DMS114 treated with DMSO at 0.1 percent for 48 hours (cell line): ENCODE measurements around the gene GTPBP6.
"Not testable (repeated sequence)": the region's sequence is repeated elsewhere in the genome, so short reads cannot be mapped to it uniquely, and the experiment has no call there.

Source experiments
- DNase-seq: peaks from one replicate; lab custom pipeline; 2025; ENCODE audit not compliant: unreplicated experiment; lab: John Stamatoyannopoulos, UW

The GTPBP6 gene

DNA sequence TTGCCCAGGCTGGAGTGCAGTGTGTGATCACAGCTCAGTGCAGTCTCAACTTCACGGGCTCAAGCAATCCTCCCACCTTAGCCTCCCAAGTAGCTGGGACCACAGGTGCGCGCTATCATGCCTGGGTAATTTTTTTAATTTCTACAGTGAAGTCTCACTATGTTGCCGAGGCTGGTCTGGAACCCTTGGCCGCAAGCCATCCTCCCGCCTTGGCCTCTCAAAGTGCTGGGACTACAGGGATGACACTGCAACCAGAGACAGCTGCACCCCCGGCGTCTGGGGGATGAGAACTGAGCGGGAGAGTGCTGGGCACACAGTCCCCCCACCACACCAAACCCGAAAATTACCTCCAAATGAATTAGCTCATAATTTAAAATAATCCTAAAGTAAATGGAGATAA, 33.1 kb upstream of the GTPBP6 start:
- no peak for DNase-seq

DNA sequence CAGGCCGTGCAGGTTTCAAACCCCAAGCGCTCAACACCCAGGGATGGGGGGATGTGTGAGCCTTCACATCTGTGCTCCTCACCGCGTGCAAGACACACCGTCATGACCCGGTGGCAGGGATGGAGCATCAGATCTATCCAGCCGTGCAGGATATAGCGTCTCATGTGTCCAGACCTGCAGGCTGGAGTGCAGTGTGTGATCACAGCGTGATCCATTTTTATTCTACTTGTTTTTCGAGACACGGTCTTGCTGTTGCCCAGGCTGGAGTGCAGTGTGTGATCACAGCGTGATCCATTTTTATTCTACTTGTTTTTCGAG, 32.7 kb upstream of the GTPBP6 start:
- not testable (repeated sequence) for DNase-seq

DNA sequence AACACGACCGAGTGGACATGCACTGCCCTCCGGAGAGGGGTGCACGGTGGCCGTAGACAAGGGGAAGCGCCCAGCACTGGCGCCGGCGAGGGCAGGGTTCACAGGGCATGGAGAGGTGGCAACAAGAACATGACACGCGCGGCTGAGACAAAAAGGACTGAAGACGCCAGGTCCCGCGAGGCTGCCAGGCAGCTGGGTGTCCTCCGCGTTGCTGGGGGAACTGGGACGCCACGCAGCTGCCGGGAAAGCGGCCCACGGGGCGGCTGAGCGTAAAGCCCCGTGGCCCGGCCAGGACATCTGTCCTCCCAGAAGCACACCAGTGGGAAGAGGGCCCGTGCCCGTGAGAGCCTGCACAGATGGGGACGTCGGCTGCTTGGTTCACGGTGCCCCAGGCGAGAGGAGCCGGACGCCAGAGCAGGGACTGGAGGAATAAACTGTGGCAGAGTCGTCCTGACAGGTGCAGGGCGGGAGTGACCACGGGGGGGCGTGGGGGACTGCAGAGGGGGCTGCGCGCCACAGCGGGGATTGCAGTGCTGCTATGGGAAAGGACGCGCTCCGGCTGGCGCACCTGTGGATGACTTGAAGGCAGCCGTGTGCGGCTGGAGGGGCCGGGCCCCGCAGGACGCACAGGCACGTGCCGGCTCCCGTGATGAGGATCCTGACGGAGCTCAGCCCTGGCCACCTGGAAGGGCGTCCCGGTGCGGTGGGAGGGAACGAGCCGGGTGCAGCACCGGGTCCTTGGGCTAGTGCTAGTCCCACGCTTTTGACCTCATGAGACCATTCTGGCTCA, 32.1 kb upstream of the GTPBP6 start:
- DNase-seq, result no peak

DNA sequence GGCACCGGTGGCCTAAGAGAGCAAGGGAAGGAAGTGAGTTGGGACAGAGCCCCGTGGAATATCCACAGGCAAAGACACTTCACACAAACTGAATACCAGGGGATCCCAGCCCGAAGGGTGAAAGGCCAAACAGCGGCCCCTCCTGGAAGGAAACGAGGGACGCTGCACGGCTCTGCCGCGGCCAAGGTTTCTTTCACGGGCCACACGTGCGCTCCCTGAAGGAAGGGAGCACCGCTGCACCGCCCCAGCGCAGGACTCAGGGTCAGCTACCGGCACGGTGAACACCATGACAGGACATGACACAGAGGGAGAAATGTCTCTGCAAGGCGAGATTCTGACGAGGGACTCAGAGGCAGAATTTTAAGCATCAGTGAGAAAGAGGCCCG, 31.5 kb upstream of the GTPBP6 start:
- no peak for DNase-seq

DNA sequence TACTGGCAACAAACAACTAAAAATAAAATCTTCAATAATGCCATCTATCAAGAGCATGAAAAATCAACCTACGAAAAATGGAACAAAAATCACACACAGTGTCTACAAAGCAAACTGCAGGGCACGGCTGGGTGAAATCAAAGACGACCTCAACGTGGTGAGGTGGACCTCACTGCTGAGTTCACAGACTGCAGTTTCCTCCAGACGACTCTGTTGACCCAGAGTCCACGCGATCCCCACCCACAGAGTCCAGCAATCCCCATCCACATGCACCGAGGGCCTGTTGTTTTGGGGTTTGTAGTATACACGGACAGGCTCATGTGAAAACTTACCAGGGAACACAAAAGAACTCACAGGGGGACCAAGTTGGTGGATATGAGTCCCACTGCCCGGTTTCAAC, 31.1 kb upstream of the GTPBP6 start:
- DNase-seq, result no peak

DNA sequence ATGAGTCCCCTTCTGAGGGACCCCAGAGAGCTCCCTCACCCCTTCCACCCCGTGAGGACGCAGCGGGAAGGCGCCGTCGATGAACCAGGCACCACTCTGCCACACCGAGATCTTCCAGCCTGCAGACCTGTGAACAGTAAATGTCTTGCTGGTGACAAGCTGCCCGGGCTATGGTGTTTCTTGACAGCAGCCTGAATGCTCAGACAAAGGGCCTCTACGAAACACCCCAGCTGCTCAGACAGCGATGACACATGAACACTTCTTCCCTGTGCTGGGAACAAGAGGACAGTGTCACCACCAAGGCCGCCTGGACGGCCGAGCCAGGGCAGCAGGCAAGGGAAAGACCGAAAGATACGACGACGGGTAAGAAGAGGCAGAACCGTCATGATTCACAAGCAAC, 30.6 kb upstream of the GTPBP6 start:
- DNase-seq, result no peak

DNA sequence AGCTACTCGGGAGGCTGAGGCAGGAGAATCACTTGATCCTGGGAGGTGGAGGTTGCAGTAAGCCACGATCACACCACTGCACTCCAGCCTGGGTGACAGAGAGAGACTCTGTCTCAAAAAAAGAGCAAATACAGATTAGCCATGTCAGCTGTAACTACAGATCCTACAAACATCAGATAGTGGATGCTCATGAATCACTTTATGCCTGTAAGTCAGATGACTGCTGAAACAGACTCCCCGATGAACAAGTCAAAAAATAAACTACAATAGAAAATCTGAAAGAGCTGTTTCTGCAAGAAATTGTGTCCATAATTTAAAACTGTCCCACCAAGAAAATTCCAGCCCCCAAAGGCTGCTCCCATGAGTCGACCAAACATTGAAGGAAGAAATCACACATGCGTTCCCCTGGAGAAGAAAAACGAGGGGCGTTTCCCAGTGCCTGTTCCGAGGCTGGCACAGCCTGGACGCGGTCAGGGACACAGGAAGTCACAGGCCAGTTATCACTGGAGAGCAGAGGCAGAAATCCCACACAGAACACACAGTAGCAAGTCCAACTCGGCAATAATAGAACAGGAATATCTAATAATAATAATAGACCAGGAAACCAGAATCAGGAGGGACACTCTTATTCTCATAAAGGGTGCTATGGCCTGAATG, 30.0 kb upstream of the GTPBP6 start:
- no peak for DNase-seq

DNA sequence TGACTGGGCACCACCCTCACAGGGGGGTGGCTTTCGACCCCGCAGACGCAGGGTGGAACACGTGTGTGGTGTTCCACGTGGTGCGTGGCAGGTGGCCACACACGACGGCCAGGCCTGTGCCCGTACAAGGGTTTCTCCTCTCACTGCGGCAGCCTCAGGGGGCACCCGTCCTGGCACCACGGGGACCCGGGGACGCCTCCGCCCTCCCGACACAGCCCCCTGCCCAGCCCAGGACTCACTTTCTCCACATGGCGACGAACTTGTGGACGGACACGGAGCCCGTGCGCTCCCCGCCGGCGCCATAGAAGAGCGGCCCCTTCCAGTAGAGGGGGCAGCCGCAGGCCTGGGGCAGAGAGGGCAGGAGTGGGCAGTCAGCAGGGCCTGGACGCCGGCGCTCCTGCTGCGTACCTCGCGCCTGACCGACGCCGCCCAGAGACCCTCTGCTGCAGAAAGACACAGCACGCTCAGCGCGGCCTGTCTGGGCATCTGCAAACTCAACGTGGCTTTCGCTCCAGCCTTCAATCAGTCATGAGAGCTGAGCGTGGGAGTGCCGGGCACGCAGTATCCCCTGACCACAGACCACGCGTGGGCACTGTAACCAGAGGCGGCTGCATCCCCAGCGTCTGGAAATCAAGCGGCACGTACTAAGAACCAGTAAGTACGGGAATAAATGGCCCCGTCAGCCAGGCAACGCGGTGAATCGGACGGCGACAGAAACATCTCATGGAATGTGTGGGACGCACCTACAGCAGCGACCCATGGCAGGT, 28.9 kb upstream of the GTPBP6 start:
- no peak for DNase-seq

DNA sequence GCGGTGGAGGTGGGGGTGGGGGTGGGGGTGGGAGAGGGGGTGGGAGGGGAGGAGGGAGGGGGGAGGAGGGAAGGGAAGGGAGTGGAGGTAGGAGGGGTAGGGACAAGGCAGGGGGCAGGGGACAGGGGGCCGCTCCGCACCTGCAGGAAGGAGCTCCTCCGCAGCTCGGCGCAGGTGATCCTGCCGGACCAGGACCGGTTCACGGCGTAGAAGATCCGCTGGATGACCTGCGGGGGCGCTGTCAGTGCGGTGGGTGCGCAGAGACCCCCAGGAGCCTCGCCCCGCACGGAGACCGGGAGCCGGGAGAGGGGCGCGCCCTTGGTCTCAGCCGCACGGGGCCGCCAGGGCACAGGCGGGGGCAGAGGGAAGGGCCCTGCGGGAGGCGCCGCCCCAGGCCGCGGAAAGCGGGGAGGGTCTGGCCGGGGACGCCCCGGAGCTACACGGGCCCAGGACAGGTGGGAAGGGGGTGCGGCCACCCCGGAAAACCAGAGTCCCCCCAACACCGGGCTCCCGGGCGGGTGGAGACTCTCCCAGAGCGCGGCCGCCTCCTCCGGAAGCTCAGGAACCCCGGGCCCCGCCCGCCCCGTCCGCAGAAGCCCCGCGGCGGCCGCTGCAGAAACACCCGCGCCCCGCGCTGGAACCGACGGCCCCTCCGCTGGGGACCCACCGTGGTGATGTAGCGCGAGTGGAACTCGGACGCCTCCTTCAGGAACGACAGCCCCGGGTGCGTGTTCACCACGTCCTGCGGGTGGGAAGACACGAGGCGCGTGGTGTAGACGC, 27.6 kb upstream of the GTPBP6 start:
- DNase-seq, result no peak

DNA sequence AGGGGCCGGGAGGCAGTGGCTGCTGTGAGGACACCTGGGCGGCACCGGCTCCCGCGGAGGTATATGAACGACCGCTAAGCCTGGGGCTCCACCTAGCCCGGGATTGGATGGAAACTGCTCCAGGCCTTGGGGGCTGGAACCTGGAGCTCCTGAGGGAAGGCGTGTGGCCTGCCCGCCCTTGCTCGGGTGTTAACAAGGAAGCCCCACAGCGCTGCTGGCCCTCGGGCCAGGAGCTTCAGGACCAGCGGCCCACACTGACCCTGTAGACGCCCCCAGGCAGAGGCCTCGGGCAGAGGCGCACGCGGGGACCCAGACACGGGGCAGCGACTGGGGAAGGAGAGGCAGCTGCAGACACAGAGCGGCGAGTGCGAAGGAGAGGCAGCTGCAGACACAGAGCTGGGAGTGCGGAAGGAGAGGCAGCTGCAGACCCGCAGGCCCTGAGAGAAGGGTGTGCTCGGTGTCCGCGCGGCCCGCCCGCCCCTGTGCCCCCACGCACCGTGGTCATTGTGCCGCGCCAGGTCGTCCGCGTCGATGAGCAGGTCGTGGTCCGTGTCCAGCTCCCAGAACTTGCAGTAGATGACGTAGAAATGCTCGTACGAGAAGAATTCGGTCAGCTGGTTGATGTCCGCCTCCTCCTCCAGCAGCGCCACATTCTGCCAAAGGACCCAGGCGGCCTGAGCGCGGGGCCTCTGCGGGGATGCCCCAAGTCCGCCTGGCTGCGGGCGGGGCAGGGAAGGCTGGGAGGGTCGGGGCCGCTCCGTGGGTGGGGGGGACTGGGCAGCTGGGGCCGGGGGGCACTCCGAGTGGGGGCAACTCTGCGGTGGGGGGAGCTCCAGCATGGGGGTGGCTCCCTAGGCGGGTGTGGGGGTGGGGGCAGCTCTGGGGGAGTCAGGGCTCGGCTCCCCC, 26.7 kb upstream of the GTPBP6 start:
- no peak for DNase-seq

DNA sequence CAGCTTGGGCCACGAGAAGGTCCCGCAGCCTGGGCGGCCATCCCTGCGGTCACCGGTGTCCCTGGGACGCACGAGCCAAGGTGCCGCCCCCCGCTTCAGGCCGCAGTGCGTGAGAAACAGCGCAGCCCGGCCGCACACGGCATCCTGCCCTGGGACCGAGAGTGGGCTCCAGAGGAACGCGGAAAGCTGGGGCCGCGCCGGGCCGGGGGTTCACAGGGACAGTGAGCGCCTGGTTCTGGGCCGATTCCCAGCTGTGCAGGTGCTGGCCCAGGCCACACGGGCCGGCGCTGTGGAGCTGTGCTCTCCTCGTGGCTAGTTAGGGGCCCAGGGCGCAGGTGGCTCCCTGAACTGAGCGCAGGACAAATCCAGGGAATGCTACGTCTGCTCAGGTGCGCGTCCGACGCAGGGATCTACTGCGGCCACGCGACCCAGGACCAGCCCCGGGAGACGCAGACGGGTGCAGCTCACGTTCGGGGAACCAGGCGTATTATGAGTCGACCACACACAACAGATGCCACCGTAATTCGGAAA, 25.8 kb upstream of the GTPBP6 start:
- no peak for DNase-seq

DNA sequence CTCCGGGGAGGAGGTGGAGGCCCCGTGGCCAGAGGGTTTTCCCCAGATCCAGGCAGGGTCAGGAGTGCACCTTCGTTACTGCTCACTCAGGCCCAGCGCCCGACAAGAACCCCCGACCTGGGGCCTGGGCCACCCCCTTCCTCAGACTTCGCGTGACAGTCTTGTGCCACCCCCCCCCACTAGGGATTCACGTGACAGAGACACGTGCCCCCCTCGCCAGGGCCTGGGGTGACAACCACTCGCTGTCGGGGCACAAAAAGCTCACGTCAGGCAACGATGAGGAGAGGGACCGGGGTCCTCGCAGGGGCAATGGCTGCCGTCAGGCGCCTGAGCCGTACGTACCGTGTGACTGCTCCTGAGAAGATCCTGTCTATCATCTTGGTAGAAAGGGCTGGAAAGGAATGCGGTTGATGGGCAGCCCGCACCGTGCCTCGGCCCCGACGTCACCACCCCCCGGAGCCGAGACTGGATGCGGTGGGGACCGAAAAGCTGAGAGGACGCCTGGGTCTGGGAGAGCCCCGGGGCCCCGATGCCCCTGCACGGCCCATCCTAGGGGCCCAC, 23.0 kb upstream of the GTPBP6 start:
- DNase-seq, result no peak

DNA sequence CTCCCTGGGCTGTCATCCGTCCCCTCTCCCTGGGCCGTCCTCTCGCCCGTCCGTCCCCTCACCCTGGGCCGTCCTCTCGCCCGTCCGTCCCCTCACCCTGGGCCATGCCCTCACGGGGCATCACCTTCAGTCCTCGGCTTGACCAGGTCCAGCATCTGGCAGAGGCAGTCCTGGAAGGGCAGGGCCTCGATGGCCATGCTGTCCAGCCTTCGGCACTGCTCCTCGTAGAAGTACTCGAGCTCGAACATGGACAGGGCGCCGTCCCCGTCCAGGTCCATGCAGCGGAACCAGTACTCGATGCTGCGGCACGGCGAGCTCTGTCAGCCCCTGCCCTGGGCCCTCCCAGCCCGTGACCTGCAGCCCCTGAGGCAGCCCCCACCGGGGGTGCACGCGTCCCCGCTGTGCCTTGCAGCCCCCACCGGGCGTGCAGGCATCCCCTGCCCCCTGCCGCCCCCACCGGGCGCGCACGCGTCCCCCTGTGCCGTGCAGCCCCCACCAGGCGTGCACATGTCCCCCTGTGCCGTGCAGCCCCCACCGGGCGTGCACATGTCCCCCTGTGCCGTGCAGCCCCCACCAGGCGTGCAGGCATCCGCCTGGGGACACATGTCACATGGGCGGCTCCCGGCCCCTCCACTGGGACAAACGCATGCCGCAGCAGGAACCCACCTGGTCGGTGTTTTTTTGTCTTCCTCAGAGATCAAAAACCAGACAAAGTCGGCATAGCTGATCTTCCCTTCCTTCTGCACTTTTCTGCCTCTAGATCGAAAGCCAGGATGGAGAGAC, 22.2 kb upstream of the GTPBP6 start:
- no peak for DNase-seq

DNA sequence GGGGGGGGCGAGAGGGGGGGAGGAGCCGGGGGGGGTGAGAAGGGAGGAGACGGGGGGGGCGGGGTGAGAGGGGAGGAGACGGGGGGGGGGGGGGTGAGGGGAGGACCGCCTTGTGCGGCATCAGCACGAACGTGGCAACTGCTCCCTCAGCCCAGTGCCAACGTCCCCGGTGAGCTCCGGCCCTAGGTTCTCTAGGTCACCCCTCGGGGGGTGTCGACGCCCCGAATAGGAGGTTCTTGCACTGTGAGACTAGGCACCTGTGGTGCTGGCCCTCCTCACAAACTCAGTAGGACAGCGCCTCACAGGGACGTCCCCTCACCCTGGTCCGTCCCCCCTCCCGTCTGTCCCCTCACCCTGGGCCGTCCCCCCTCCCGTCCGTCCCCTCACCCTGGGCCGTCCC, 21.5 kb upstream of the GTPBP6 start:
- DNase-seq, result no peak

DNA sequence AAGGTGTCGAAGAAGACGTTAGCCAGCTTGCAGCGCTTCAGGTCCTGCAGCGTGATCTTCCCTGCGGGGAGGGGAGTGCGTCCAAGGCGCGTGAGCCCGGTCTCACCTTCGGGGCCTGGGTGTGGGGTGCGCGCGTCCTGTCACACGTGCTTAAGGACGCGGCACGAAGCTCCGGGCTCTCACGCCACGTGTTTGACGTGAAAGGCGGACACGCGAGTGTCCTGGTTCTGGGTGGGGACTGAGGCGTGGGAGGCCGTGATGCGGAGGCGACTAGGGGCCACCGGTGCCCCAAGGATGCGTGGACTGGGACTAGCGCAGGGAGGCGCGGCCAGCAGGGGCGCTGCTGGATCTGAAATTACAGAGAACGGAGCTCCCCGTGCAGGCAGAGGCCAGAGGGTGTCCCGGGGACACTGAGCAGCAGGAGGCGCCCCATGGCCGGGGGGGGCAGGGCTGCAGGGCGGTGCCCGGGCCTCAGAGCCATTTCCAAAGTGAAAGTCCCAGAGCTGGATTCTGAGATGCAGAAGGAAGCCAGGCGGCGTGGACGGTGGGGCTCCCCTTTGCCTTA, 20.3 kb upstream of the GTPBP6 start:
- no peak for DNase-seq

DNA sequence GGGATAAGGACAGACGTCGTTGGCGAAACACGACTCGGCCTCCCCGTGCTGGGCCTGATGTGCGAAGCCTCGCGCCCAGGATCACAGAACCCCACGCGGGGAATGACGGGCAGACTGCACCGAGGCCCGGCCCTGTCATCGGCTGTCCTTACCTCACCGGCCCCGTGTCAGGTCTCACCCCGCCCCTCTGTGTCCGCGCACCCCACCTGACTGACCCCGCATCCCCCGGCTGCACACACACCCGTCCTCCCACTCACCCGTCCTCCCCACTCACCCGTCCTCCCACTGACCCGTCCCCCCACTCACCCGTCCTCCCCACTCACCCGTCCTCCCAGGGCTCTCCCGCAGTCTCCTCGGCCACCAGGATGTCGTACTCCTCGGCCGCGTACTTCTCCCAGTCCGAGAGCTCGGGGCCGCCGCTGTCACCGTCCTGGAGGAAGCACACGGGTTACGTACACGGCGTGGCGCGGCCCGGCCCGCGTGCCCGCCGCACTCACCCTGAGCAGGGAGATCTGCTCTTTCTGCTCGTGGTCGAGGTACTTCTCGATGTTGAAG, 19.8 kb upstream of the GTPBP6 start:
- DNase-seq, result no peak

DNA sequence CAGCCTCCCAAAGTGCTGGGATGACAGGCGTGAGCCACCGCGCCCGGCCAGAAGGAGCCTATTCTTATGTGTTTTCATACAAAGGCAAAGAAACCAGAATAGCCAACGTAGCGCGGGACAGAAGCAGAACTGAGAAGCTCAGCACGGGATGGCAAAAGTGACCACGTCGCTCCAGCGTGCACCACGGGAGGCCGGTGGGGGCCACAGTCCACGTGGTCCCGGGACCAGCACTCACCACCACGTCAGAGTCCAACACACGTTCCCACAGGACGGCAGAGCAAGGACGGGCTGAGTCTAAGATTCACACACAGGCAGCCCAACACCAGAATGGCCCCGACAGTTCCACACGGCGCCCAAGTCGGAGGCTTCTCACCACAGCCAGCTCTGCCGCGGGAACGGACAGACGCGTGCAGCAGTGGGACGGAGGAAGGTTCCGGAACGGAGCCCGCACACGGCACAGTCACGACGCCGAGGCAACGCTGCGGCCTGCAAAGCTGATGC, 18.8 kb upstream of the GTPBP6 start:
- no peak for DNase-seq

DNA sequence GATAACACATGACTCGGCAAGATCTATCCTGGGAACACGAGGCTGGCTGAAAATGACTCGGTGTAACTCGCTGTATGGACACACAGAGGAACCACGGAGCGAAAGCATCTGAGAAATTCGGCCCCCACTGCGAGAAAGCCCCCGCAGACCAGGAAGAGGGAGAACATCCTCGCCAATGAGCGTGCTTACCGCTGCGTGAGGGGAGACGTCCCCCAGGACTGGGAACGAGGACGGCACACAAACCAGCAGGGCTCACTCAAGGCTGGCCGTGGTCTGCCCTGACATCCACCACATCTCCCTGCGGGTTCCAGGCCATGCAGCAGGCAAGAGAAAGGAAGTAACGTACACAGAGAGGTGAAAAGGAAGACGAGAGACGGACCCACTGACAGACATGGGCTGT, 17.6 kb upstream of the GTPBP6 start:
- no peak for DNase-seq
